Measurements from ENCODE around the gene SCAF1. TPM values are rescaled to one million over a fixed set of nuclear protein-coding genes. Genes with fewer than 3 reads are reported as not detected.
A peak's percentile ranks its signal among the peaks of the same experiment; 100 is the strongest.

The SCAF1 gene
- total RNA-seq, 1 experiment from 2014 or later = 103 TPM

DNA sequence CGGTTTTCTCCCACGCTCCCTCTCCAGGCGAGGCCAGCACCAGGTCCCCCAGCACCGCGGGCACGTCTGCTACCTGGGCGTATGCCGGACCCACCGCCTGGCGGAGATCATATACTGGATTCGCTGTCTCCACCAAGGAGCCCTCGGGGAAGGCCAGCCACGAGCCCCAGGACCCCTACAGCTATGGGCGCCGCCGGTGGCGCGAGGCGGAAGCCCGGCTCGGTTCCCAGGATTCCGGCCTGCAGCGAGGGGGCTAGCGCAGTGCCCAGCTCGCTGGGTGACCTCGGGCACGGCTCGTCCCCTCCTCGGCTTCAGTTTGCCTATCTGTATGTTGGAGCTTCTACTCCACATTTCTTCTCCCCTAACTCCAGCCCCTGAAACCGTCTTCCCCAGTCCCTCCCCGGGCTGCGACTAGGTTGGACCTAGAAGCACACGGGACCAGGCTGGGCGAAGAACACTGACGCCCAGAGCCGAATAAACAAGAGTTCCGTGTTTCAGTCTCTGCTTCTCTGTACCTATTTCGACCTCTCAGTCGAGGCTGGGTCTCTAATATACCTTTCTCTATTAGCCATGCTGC lies 48.2 kb downstream of the SCAF1 start:
- peaks cover 37% of the 10 kb centered on the region for H3K36me3 Mint-ChIP-seq
- TF ChIP-seq PRRX2 (CRISPR knock-in tag; IDR thresholded peaks at IDR 0.05) (no peak), ZNF138 (CRISPR knock-in tag; conservative IDR thresholded peaks at IDR 0.05) (no peak), KAT7 (CRISPR knock-in tag; IDR thresholded peaks at IDR 0.05; ENCODE audit: borderline replicate concordance) (0 out of 2 replicates have a peak, but pooled peaks have one; percentile 61), RELA (CRISPR knock-in tag; IDR thresholded peaks at IDR 0.05; ENCODE audit: borderline replicate concordance) (peak; percentile 7; the same call in 1 of the 2 replicates), TP53 (CRISPR knock-in tag; IDR thresholded peaks at IDR 0.05) (peak; percentile 37; the same call in 1 of the 2 replicates)
- TF ChIP-seq, protein P1, sequence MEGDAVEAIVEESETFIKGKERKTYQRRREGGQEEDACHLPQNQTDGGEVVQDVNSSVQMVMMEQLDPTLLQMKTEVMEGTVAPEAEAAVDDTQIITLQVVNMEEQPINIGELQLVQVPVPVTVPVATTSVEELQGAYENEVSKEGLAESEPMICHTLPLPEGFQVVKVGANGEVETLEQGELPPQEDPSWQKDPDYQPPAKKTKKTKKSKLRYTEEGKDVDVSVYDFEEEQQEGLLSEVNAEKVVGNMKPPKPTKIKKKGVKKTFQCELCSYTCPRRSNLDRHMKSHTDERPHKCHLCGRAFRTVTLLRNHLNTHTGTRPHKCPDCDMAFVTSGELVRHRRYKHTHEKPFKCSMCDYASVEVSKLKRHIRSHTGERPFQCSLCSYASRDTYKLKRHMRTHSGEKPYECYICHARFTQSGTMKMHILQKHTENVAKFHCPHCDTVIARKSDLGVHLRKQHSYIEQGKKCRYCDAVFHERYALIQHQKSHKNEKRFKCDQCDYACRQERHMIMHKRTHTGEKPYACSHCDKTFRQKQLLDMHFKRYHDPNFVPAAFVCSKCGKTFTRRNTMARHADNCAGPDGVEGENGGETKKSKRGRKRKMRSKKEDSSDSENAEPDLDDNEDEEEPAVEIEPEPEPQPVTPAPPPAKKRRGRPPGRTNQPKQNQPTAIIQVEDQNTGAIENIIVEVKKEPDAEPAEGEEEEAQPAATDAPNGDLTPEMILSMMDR (IDR thresholded peaks at IDR 0.05) = peak; percentile 6; the same call in 1 of the 2 replicates
- TF ChIP-seq, protein P2, sequence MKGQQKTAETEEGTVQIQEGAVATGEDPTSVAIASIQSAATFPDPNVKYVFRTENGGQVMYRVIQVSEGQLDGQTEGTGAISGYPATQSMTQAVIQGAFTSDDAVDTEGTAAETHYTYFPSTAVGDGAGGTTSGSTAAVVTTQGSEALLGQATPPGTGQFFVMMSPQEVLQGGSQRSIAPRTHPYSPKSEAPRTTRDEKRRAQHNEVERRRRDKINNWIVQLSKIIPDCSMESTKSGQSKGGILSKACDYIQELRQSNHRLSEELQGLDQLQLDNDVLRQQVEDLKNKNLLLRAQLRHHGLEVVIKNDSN (CRISPR knock-in tag; IDR thresholded peaks at IDR 0.05) = no peak
- peak; percentile 0 for ATAC-seq
- H3K4me1 Mint-ChIP-seq = peaks cover 43% of the 10 kb centered on the region
- ChIA-PET CTCF (interaction anchor here (1.0 to 3.8 kb wide), 12 partner anchors 9 to 123 kb away, joined by 3 to 19 read pairs (median 6); partner anchors contain the start of genes AP2A1, FUZ, PRMT1 and SCAF1), POLR2A (interaction anchor here (0.6 to 5.9 kb wide), 10 partner anchors 9 to 77 kb away, joined by 3 to 38 read pairs (median 4); partner anchors contain the start of genes AP2A1, PRMT1 and RRAS)
- no peak for DNase-seq (ENCODE audit: low spot score)
- peak overlapping the region; percentile 96 for H3K27ac Mint-ChIP-seq
- H3K4me3 Mint-ChIP-seq = peak overlapping the region; percentile 93
- H3K9me3 Mint-ChIP-seq = peaks cover 3% of the 10 kb centered on the region
- no peaks in the 10 kb centered on the region for H3K27me3 Mint-ChIP-seq (ENCODE audit: low read depth)

DNA sequence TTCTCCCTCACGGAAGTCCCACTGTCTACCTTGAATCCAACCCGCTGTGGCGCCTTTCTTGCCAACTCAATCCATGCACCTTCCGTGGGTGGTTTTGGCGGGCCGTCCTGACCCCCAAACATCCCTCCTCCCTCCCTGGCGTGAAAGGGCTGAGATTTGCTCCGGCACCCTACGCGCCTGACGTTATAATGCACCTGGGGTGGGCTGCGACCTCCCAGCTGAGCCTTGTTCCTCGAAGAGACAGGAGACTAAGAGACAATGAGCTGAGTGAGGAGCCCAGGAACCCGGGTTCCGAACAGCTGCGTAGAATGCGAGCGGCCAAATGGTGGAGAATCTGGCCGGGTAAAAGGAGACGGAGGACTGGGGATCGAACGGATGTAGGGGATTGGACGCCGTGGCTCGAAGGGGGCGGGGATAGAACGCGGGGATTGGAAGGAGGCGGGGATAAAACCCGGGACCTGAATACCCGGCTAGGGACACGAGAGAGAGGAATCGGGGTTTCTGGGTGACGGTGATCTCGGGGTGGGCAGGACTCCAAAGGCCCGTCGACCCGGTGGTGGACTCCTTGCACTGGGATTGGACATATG lies 48.7 kb downstream of the SCAF1 start, which contains the start of gene CPT1C:
Gene CPT1C, plus strand, starts transcription at position 461 of the 587 bp plus-strand sequence. CDS start 1,137 bp downstream, outside the sequence.
- ATAC-seq = peak; percentile 72
- CTCF ChIA-PET = interaction anchor here (1.0 to 3.8 kb wide), 12 partner anchors 10 to 115 kb away, joined by 3 to 19 read pairs (median 6); partner anchors contain the start of genes AP2A1, RRAS and SCAF1
- Mint-ChIP-seq H3K4me3 (peak within 1 kb of the TSS; percentile 93), H3K36me3 (peaks cover 31% of the 10 kb centered on the region), H3K27me3 (ENCODE audit: low read depth) (no peaks in the 10 kb centered on the region), H3K27ac (peak within 1 kb of the TSS; percentile 96), H3K9me3 (peaks cover 3% of the 10 kb centered on the region), H3K4me1 (peaks cover 37% of the 10 kb centered on the region)
- POLR2A ChIA-PET = interaction anchor here (0.6 to 5.9 kb wide), 9 partner anchors 10 to 107 kb away, joined by 3 to 38 read pairs (median 6); partner anchors contain the start of genes PRMT1 and RRAS
- peak; percentile 93 for DNase-seq (ENCODE audit: low spot score)
- TF ChIP-seq, protein P1 (IDR thresholded peaks at IDR 0.05) = no peak
- peak; percentile 82; the same call in 1 of the 2 replicates for TF ChIP-seq SMAD3 (CRISPR knock-in tag; IDR thresholded peaks at IDR 0.05; ENCODE audit: borderline replicate concordance)
- TF ChIP-seq, protein P3, sequence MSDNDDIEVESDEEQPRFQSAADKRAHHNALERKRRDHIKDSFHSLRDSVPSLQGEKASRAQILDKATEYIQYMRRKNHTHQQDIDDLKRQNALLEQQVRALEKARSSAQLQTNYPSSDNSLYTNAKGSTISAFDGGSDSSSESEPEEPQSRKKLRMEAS (CRISPR knock-in tag; IDR thresholded peaks at IDR 0.05) = no peak; the same call in 1 of the 2 replicates
- 0 out of 2 replicates have a peak, but pooled peaks have one; percentile 51 for TF ChIP-seq SP1 (CRISPR knock-in tag; conservative IDR thresholded peaks at IDR 0.05)
- TF ChIP-seq, protein P4, sequence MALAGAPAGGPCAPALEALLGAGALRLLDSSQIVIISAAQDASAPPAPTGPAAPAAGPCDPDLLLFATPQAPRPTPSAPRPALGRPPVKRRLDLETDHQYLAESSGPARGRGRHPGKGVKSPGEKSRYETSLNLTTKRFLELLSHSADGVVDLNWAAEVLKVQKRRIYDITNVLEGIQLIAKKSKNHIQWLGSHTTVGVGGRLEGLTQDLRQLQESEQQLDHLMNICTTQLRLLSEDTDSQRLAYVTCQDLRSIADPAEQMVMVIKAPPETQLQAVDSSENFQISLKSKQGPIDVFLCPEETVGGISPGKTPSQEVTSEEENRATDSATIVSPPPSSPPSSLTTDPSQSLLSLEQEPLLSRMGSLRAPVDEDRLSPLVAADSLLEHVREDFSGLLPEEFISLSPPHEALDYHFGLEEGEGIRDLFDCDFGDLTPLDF (CRISPR knock-in tag; IDR thresholded peaks at IDR 0.05) = no peak
- TF ChIP-seq CBFB (CRISPR knock-in tag; IDR thresholded peaks at IDR 0.05; ENCODE audit: low read depth) = no peak
- TF ChIP-seq, protein P5, sequence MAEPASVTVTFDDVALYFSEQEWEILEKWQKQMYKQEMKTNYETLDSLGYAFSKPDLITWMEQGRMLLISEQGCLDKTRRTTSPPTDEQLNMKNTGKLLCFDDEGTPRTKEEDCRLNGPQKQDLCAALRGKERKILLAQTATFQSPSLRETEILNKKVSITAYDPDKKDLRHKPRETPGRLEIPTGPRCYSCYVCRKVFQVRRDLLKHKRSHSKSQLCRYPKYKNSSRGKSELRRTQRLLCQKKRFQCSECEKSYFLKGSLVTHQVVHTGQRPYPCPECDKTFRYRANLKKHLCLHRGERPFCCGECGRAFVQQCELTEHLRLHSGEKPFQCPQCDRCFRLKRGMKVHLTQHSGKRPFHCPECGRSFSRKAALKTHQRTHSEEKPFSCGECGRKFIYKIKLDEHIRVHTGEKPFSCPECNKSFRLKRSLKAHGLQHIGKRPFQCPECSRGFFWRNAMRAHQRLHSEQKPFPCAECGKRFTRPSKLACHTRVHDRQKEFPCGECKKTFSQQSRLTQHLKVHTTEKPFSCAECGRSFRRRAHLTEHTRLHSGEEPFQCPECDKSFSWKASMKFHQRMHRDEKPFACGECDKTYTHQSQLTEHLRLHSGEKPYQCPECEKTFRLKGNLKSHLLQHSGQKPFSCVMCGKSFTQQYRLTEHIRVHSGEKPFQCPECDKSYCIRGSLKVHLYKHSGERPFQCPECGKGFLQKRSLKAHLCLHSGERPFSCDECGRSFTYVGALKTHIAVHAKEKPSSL (CRISPR knock-in tag; conservative IDR thresholded peaks at IDR 0.05) = no peak
- TF ChIP-seq NFYB (CRISPR knock-in tag; conservative IDR thresholded peaks at IDR 0.05; ENCODE audit: low read depth) = peak; percentile 34; the same call in 1 of the 2 replicates
- TF ChIP-seq, protein P6, sequence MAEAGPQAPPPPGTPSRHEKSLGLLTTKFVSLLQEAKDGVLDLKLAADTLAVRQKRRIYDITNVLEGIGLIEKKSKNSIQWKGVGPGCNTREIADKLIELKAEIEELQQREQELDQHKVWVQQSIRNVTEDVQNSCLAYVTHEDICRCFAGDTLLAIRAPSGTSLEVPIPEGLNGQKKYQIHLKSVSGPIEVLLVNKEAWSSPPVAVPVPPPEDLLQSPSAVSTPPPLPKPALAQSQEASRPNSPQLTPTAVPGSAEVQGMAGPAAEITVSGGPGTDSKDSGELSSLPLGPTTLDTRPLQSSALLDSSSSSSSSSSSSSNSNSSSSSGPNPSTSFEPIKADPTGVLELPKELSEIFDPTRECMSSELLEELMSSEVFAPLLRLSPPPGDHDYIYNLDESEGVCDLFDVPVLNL (CRISPR knock-in tag; IDR thresholded peaks at IDR 0.05; ENCODE audit: borderline replicate concordance, low read depth) = no peak
- 0 out of 2 replicates have a peak, but pooled peaks have one; percentile 60 for TF ChIP-seq FOXJ3 (CRISPR knock-in tag; IDR thresholded peaks at IDR 0.05; ENCODE audit: borderline replicate concordance)
- TF ChIP-seq, protein P7, sequence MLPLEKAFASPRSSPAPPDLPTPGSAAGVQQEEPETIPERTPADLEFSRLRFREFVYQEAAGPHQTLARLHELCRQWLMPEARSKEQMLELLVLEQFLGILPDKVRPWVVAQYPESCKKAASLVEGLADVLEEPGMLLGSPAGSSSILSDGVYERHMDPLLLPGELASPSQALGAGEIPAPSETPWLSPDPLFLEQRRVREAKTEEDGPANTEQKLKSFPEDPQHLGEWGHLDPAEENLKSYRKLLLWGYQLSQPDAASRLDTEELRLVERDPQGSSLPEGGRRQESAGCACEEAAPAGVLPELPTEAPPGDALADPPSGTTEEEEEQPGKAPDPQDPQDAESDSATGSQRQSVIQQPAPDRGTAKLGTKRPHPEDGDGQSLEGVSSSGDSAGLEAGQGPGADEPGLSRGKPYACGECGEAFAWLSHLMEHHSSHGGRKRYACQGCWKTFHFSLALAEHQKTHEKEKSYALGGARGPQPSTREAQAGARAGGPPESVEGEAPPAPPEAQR (CRISPR knock-in tag; IDR thresholded peaks at IDR 0.05) = no peak
- TF ChIP-seq, protein P8, sequence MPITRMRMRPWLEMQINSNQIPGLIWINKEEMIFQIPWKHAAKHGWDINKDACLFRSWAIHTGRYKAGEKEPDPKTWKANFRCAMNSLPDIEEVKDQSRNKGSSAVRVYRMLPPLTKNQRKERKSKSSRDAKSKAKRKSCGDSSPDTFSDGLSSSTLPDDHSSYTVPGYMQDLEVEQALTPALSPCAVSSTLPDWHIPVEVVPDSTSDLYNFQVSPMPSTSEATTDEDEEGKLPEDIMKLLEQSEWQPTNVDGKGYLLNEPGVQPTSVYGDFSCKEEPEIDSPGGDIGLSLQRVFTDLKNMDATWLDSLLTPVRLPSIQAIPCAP (CRISPR knock-in tag; IDR thresholded peaks at IDR 0.05) = 0 out of 2 replicates have a peak, but pooled peaks have one; percentile 19
- no peak for TF ChIP-seq ZNF219 (CRISPR knock-in tag; IDR thresholded peaks at IDR 0.05; ENCODE audit: borderline replicate concordance)
